Measurements from ENCODE around the gene FKBP15.

FKBP15 gene

DNA sequence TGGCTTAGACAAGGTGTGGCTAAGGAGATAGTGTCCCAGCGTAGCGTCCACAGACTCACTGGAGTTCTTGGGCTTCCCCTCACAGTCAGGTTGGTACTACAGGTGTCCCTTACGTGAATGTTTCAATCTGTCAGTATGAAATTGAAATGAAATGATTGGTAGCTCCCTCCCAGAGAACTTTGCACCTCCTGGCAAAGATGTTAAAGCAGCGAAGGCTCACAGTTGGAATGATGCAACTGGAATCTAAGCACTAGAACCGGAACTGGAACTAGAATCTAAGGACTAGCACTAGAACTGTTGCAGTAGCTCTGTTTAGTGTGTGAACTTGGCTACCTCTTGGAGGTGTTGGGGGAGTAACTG lies 1.4 kb upstream of the FKBP15 start:
- H3K27ac ChIP-seq (ENCODE audit: low read length): no peak overlapping the region; the same call in 1 of the 2 replicates
- no peak for DNase-seq

DNA sequence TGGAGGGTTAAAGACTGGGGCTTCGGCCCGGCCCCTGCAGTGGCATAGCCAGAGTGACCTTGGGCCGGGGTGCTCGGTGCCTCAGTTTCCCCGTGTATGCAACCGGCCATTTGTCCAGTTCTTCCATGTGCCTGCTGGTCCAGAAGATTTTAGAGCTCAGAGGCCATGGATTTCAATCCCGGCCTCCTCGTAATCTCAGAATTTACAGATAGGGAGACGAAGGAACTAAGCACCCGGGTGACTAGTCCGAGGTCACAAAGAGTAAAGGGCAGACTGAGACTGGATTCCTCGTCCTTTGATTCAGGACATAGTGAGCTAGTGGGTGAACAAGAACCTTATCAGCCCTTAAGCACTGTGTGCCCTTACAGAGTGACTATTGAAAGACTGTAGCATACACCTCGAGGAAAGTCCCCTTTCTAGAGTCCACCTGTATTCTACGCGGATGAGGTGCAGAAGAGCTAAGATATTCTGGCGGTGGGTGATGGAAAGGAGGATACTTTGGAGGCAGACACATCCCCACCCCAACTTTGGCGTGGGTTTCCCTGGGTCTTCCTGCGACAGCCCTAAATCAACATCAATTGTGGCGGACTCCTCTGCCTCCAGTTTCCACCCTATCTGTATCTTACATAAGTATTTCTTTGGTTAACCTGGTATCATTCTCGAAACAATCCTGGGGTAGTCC lies 864 bp upstream of the FKBP15 start:
- TF ChIP-seq EZH2 (IDR thresholded peaks at IDR 0.05; ENCODE audit: borderline replicate concordance, low read depth, low read length, severe bottlenecking): no peak
- TF ChIP-seq, protein P1, sequence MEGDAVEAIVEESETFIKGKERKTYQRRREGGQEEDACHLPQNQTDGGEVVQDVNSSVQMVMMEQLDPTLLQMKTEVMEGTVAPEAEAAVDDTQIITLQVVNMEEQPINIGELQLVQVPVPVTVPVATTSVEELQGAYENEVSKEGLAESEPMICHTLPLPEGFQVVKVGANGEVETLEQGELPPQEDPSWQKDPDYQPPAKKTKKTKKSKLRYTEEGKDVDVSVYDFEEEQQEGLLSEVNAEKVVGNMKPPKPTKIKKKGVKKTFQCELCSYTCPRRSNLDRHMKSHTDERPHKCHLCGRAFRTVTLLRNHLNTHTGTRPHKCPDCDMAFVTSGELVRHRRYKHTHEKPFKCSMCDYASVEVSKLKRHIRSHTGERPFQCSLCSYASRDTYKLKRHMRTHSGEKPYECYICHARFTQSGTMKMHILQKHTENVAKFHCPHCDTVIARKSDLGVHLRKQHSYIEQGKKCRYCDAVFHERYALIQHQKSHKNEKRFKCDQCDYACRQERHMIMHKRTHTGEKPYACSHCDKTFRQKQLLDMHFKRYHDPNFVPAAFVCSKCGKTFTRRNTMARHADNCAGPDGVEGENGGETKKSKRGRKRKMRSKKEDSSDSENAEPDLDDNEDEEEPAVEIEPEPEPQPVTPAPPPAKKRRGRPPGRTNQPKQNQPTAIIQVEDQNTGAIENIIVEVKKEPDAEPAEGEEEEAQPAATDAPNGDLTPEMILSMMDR (IDR thresholded peaks at IDR 0.05; ENCODE audit: borderline replicate concordance, extremely low read depth, low read length, poor library complexity, severe bottlenecking): no peak
- H3K79me2 ChIP-seq (ENCODE audit: insufficient read depth, low read length): peaks cover 57% of the 10 kb centered on the region
- H3K4me2 ChIP-seq (ENCODE audit: insufficient read depth, low read length): peak overlapping the region; percentile 79
- peak overlapping the region; percentile 36 to 86 for H3K4me3 ChIP-seq (ENCODE audit: low read depth in 1 of 2, low read length in 2 of 2)
- H3K36me3 ChIP-seq (ENCODE audit: insufficient read depth, low read length): peaks cover 5% of the 10 kb centered on the region; the same call in 1 of the 2 replicates
- ATAC-seq (ENCODE audit: insufficient read depth, low read depth) (no peak), DNase-seq (peak; percentile 6)
- H4K20me1 ChIP-seq (ENCODE audit: insufficient read depth, low read length): peaks cover 3% of the 10 kb centered on the region; the same call in 1 of the 2 replicates
- peak overlapping the region; percentile 70 for H3K9ac ChIP-seq (ENCODE audit: low read depth, low read length)
- H3K27me3 ChIP-seq (ENCODE audit: insufficient read depth, low read length, poor library complexity): no peaks in the 10 kb centered on the region
- H3K4me1 ChIP-seq (ENCODE audit: insufficient read depth, low read length): peaks cover 44% of the 10 kb centered on the region
- no peaks in the 10 kb centered on the region for H3K9me3 ChIP-seq (ENCODE audit: insufficient read depth, low read length, severe bottlenecking)
- H3K27ac ChIP-seq (ENCODE audit: low read length): peak overlapping the region; percentile 78
- peak overlapping the region; percentile 95 for H2AFZ ChIP-seq (ENCODE audit: low read depth, low read length)

More for the DNA sequence above, 1.4 kb upstream of the FKBP15 start:
- H3K27me3 ChIP-seq (ENCODE audit: insufficient read depth, low read length, poor library complexity): no peaks in the 10 kb centered on the region
- peaks cover 54% of the 10 kb centered on the region for H3K79me2 ChIP-seq (ENCODE audit: insufficient read depth, low read length)
- no peaks in the 10 kb centered on the region for H3K9me3 ChIP-seq (ENCODE audit: insufficient read depth, low read length, severe bottlenecking)
- H3K4me1 ChIP-seq (ENCODE audit: insufficient read depth, low read length): peaks cover 44% of the 10 kb centered on the region
- H3K9ac ChIP-seq (ENCODE audit: low read depth, low read length): peak overlapping the region; percentile 70
- TF ChIP-seq, protein P1 (IDR thresholded peaks at IDR 0.05; ENCODE audit: borderline replicate concordance, extremely low read depth, low read length, poor library complexity, severe bottlenecking): no peak
- TF ChIP-seq EZH2 (IDR thresholded peaks at IDR 0.05; ENCODE audit: borderline replicate concordance, low read depth, low read length, severe bottlenecking): no peak
- H3K4me2 ChIP-seq (ENCODE audit: insufficient read depth, low read length): peak overlapping the region; percentile 79
- H4K20me1 ChIP-seq (ENCODE audit: insufficient read depth, low read length): peaks cover 3% of the 10 kb centered on the region; the same call in 1 of the 2 replicates
- peaks cover 5% of the 10 kb centered on the region; the same call in 1 of the 2 replicates for H3K36me3 ChIP-seq (ENCODE audit: insufficient read depth, low read length)
- peak overlapping the region; percentile 36 to 86; a peak in 3 of 4 replicates for H3K4me3 ChIP-seq (ENCODE audit: low read depth in 1 of 2, low read length in 2 of 2)
- no peak for ATAC-seq (ENCODE audit: insufficient read depth, low read depth)
- H2AFZ ChIP-seq (ENCODE audit: low read depth, low read length): no peak overlapping the region

DNA sequence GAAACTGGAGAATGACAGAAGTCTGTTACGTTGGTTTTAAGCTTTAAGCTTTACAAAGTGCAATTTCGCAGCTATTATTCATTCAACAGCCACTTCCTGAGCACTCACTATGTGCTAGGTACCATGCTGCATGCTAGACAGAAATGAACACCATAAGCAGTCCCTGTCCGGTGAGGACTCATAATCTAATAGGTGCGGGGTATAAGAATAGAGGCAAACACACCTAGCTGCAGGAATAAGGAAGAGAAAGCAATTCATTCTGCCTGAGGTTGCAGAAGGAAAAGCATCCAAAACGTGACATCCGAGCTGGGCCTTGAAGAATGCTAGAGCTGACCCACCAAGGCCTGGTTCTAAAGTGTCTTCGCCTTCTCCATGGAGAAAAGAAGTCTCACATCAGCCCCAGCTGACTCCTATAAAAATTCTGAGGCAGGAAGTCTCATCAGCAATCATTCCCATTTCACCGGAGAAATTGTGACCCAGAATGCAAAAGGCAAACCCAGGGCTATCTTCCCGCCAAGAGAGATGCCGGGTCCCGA lies 542 bp downstream of the FKBP15 start:
- Histone ChIP-seq H3K36me3 (ENCODE audit: insufficient read depth, low read length) (peaks cover 5% of the 10 kb centered on the region; the same call in 1 of the 2 replicates), H3K4me2 (ENCODE audit: insufficient read depth, low read length) (peak overlapping the region; percentile 86), H4K20me1 (ENCODE audit: insufficient read depth, low read length) (peaks cover 6% of the 10 kb centered on the region; the same call in 1 of the 2 replicates), H2AFZ (ENCODE audit: low read depth, low read length) (peak overlapping the region; percentile 79), H3K4me3 (ENCODE audit: low read depth in 1 of 2, low read length in 2 of 2) (peak overlapping the region; percentile 36 to 86), H3K79me2 (ENCODE audit: insufficient read depth, low read length) (peaks cover 71% of the 10 kb centered on the region), H3K27me3 (ENCODE audit: insufficient read depth, low read length, poor library complexity) (no peaks in the 10 kb centered on the region), H3K9me3 (ENCODE audit: insufficient read depth, low read length, severe bottlenecking) (no peaks in the 10 kb centered on the region), H3K9ac (ENCODE audit: low read depth, low read length) (peak overlapping the region; percentile 70), H3K27ac (ENCODE audit: low read length) (peak overlapping the region; percentile 85), H3K4me1 (ENCODE audit: insufficient read depth, low read length) (peaks cover 44% of the 10 kb centered on the region)
- ATAC-seq (ENCODE audit: insufficient read depth, low read depth): no peak
- DNase-seq: no peak
- no peak for TF ChIP-seq EZH2 (IDR thresholded peaks at IDR 0.05; ENCODE audit: borderline replicate concordance, low read depth, low read length, severe bottlenecking)
- TF ChIP-seq, protein P1 (IDR thresholded peaks at IDR 0.05; ENCODE audit: borderline replicate concordance, extremely low read depth, low read length, poor library complexity, severe bottlenecking): no peak

Data from DND-41 (cell line).